ENCODE data around the gene PDZD7. TPM values are rescaled to one million over a fixed set of nuclear protein-coding genes. Genes with fewer than 3 reads are reported as not detected.

The PDZD7 gene
- total RNA-seq, 2 experiments from 2014 or later: 1.1 to 1.9 TPM

DNA sequence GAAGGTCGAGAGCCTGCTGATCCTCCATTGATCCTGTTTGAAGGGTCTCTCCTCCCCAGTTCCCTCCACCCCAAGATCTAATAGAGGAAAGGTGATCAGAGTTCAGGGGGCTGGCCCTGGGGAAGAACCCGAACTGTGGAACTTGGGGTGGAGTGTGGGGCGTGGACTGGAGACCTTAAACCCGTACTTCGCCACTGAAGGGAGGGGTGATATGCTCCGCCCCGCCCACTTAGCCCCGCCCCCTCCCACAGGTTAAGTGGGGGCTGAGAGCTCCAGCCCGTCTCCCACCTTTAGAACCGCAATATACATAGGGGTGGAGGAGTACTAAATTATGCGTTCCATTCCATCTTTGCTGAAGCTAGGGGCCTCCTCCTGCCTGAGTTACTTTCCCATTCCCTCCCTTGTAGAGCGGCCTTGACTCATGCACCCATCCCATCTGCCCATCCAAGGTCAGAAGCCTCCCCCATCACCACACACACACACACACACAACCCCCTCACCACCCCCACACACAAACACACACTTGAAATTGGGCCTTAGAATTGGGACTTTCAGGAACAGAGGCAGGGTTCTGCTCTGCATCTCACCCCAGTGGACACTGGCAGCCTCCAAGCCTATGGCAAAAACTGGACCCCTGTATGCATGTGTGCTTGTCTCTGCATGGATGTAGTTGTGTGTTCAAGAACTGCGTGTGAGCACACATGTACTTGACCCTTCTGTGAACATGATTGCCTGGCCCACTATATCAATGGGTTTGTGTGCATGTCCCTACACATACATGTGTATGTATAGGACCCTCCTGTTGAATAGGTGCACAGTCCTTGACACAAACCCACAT is 60.6 kb downstream of the PDZD7 start:
- ChIA-PET POLR2A (no interaction called here), CTCF (interaction anchor here (0.7 to 1.0 kb wide), 4 partner anchors 21 to 59 kb away, joined by 3 to 4 read pairs (median 3); no protein-coding TSS in a partner anchor)
- no peaks in the 10 kb centered on the region for H3K9me3 Mint-ChIP-seq
- no peaks in the 10 kb centered on the region for H3K27me3 Mint-ChIP-seq
- H3K27ac Mint-ChIP-seq: no peak overlapping the region
- peaks cover 11% of the 10 kb centered on the region for H3K4me1 Mint-ChIP-seq
- peak overlapping the region; percentile 2 for H3K4me3 Mint-ChIP-seq
- peak; percentile 21 for DNase-seq
- no peaks in the 10 kb centered on the region for H3K36me3 Mint-ChIP-seq (ENCODE audit: low read depth)

DNA sequence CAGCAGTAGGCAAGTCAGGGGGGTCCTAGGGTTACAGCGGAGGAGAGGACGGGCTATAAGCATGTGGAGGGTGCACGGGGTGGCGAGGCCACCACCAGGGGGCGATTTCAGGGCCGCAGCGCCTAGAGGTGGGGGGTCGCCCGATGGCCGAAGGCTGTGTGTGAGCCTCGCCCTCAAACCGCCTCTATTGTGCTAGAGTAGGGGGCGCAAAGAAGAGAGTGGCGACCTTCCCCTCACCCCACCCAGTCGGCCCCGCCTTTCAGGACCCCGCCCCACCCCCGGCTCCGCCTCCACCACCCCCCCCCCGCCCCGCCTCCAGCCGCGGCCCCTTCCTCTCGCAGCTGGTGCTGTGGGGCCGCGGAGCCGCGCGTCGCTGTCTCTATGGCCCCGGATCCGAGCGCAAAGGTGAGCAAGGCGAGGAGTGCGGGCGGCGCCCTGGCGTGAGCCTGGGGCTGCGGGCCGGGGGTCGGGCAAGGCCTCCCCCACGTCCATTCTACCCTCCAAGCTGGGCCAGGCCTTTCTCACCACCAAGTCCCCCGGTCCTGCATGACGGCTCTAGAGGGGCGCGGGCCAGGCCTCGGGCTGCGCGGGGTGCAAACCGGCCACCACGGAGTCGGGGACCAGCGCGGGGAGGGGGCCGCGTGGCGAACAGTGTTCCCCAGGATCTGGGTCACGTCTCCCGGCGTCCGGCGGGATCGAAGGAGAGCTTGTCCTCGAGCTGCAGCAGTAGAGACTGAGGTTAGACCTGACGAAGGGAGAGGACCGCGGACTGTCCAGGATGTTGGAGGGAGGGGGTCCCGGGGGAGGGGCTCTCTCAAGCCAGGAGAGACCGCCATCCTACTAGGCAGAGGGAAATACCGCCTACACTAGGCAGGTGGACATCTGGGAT is 61.5 kb downstream of the PDZD7 start, which contains the start of gene SEMA4G:
Gene SEMA4G, plus strand, starts transcription at position 318 of the 889 bp plus-strand sequence. CDS start 3,409 bp downstream, outside the sequence.
- Mint-ChIP-seq H3K27ac (no peak within 1 kb of the TSS), H3K36me3 (ENCODE audit: low read depth) (no peaks in the 10 kb centered on the region), H3K4me1 (peaks cover 11% of the 10 kb centered on the region), H3K9me3 (no peaks in the 10 kb centered on the region), H3K4me3 (peak within 1 kb of the TSS; percentile 34), H3K27me3 (no peaks in the 10 kb centered on the region)
- peak; percentile 29 for DNase-seq
- ChIA-PET CTCF (interaction anchor here (0.8 to 1.0 kb wide), 3 partner anchors 20 to 45 kb away, joined by 3 to 4 read pairs (median 3); no protein-coding TSS in a partner anchor), POLR2A (no interaction called here)

- DNase-seq: no peak
- H3K4me3 Mint-ChIP-seq: no peak overlapping the region
- no peaks in the 10 kb centered on the region for H3K27me3 Mint-ChIP-seq
- no peaks in the 10 kb centered on the region for H3K9me3 Mint-ChIP-seq
- H3K36me3 Mint-ChIP-seq (ENCODE audit: low read depth): no peaks in the 10 kb centered on the region
- ChIA-PET CTCF (interaction anchor here (1.0 kb wide), 1 partner anchor 45 kb away, joined by 5 read pairs; no protein-coding TSS in a partner anchor), POLR2A (no interaction called here)
- no peak overlapping the region for H3K27ac Mint-ChIP-seq
- H3K4me1 Mint-ChIP-seq: peaks cover 11% of the 10 kb centered on the region
These were observed 62.1 kb downstream of the PDZD7 start for GRCh38 chr10:100968863-100969186.

GRCh38 chr10:100968062-100968736 is 62.7 kb downstream of the PDZD7 start:
- ChIA-PET CTCF (interaction anchor here (1.0 to 1.4 kb wide), 4 partner anchors 12 to 46 kb away, joined by 3 to 5 read pairs (median 4); no protein-coding TSS in a partner anchor), POLR2A (no interaction called here)
- no peaks in the 10 kb centered on the region for H3K9me3 Mint-ChIP-seq
- no peaks in the 10 kb centered on the region for H3K27me3 Mint-ChIP-seq
- H3K4me1 Mint-ChIP-seq: peaks cover 11% of the 10 kb centered on the region
- H3K27ac Mint-ChIP-seq: no peak overlapping the region
- H3K36me3 Mint-ChIP-seq (ENCODE audit: low read depth): no peaks in the 10 kb centered on the region
- no peak for DNase-seq
- peak overlapping the region; percentile 34 for H3K4me3 Mint-ChIP-seq

DNA sequence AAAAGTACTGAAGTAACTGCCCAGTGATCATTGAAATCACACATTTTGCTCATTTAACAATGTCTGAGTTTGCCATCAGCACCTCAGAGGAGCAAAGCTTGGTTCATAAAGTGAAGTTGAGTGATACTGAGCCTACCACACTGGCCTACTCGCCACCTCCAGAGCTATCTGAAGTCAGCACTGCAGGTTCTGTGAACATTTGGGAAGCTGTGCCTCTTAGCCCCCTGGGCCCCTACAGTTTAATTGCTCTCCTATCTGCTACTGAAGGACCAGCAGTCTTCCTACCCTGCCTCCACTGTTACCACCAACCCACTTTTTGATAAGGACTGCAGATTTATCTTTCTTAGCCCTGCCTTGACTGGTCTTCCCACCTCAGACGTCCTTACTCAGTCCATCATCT is 63.6 kb downstream of the PDZD7 start:
- DNase-seq: no peak
- Mint-ChIP-seq H3K27me3 (no peaks in the 10 kb centered on the region), H3K9me3 (no peaks in the 10 kb centered on the region), H3K4me3 (no peak overlapping the region), H3K27ac (no peak overlapping the region), H3K36me3 (ENCODE audit: low read depth) (peaks cover 7% of the 10 kb centered on the region), H3K4me1 (peaks cover 11% of the 10 kb centered on the region)
- POLR2A ChIA-PET: no interaction called here
- CTCF ChIA-PET: interaction anchor here (1.0 to 1.4 kb wide), 4 partner anchors 10 to 31 kb away, joined by 3 to 4 read pairs (median 3); no protein-coding TSS in a partner anchor

DNA sequence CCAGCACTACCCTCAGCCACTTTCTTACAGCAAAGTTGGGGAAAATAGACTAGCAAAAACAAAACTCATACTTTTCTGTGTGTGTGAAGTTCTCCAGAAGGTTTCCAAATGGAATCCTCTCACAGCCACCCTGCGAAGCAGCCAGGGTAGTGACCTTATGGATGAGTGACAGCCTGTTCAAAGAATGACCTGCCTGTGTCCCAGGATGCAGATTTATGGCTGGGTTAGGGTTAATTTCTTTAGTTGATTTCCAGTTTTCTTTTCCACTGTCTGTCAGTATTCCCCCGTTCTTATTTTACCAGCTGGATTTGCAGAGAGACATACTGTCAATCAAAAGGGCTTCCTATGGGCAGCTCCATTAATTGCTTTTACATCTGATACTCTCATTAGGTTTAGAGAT is 64.0 kb downstream of the PDZD7 start:
- CTCF ChIA-PET: interaction anchor here (1.0 to 1.4 kb wide), 3 partner anchors 9 to 21 kb away, joined by 3 to 4 read pairs (median 3); no protein-coding TSS in a partner anchor
- no peak overlapping the region for H3K4me3 Mint-ChIP-seq
- POLR2A ChIA-PET: no interaction called here

GRCh38 chr10:100965820-100966219 is 65.1 kb downstream of the PDZD7 start:
- ChIA-PET POLR2A (no interaction called here), CTCF (interaction anchor here (1.2 kb wide), 1 partner anchor 32 kb away, joined by 6 read pairs; no protein-coding TSS in a partner anchor)
- Mint-ChIP-seq H3K36me3 (ENCODE audit: low read depth) (peaks cover 13% of the 10 kb centered on the region), H3K27ac (no peak overlapping the region), H3K27me3 (no peaks in the 10 kb centered on the region), H3K4me1 (peaks cover 11% of the 10 kb centered on the region), H3K4me3 (no peak overlapping the region), H3K9me3 (no peaks in the 10 kb centered on the region)
- DNase-seq: no peak

More for the DNA sequence above, 64.0 kb downstream of the PDZD7 start:
- Mint-ChIP-seq H3K4me1 (peaks cover 11% of the 10 kb centered on the region), H3K27ac (no peak overlapping the region), H3K9me3 (no peaks in the 10 kb centered on the region), H3K27me3 (no peaks in the 10 kb centered on the region), H3K36me3 (ENCODE audit: low read depth) (peaks cover 7% of the 10 kb centered on the region)
- DNase-seq: no peak

DNA sequence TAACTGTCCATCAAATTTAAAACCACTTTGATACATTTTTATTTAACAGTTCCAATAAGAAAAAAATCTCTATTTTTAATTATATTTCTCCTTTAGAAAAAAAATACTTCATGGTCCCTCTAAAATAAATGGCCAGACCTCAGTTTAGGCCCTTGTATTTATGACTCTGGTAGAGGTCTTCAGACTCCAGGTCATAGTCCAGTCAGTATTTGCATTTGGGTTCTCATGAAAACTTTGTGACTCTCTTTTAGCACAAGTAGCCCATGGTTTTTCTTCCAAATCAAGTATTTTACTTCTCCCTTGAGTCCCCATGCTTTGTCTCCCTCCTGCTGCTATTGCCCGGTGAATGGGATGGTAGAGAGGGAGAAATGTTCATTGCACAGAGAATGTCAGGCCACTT is 67.1 kb downstream of the PDZD7 start:
- ChIA-PET POLR2A (no interaction called here), CTCF (no interaction called here)
- Mint-ChIP-seq H3K36me3 (ENCODE audit: low read depth) (peaks cover 28% of the 10 kb centered on the region), H3K27me3 (no peaks in the 10 kb centered on the region), H3K9me3 (no peaks in the 10 kb centered on the region), H3K4me1 (peaks cover 3% of the 10 kb centered on the region), H3K27ac (no peak overlapping the region), H3K4me3 (no peak overlapping the region)
- DNase-seq: no peak

DNA sequence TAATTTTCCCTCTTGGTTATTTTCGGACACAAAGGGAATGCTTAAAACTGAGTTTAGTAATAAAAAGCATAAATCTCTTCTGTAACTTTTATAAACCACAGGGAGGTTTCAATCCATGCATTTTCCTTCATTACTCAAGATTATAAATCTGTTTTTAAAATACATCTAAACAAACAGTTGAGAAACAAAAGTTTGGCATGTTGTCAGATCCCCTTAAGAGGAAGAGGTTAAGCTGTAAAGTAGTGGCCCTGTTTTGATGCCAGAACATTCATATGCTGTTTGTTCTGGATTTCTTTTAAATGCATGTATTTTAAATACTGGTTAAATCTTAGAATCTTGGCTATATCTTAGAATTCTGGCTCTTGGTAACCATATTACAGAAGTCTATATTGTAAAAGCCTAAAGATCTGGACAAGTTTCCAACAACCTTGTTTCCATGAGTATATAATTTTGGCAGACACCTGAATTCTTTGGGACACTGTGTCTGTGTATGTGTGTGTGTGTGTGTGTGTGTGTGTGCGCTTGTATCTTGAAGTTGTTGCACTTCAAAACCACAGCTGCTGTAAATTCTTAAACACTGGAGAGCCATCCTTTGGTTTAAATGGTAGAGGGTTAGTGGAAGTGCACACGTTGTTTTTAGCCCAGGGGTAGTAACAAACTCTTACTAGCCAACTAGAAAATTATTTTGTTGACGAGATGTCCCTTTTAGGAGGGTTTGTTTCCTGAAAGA is 68.4 kb downstream of the PDZD7 start:
- Mint-ChIP-seq H3K36me3 (ENCODE audit: low read depth) (peaks cover 33% of the 10 kb centered on the region), H3K27me3 (no peaks in the 10 kb centered on the region), H3K9me3 (no peaks in the 10 kb centered on the region), H3K4me1 (no peaks in the 10 kb centered on the region), H3K27ac (no peak overlapping the region), H3K4me3 (no peak overlapping the region)
- CTCF ChIA-PET: interaction anchor here (1.0 kb wide), 1 partner anchor 88 kb away, joined by 3 read pairs; no protein-coding TSS in a partner anchor
- POLR2A ChIA-PET: no interaction called here
- DNase-seq: no peak

GRCh38 chr10:100960251-100960650 is 70.7 kb downstream of the PDZD7 start:
- peaks cover 7% of the 10 kb centered on the region for H3K4me1 Mint-ChIP-seq
- no peak overlapping the region for H3K27ac Mint-ChIP-seq
- H3K9me3 Mint-ChIP-seq: no peaks in the 10 kb centered on the region
- no peak overlapping the region for H3K4me3 Mint-ChIP-seq
- CTCF ChIA-PET: no interaction called here
- POLR2A ChIA-PET: no interaction called here
- peaks cover 46% of the 10 kb centered on the region for H3K36me3 Mint-ChIP-seq (ENCODE audit: low read depth)
- no peak for DNase-seq
- no peaks in the 10 kb centered on the region for H3K27me3 Mint-ChIP-seq

Data from activated CD4-positive, alpha-beta memory T cell treated with anti-CD3 and anti-CD28 coated beads, Interleukin-2, amount 10 ng/mL, durations not matched to agents 7 days and 5 days (primary cell).